BE2C (cell line): Measurements from ENCODE around the gene TRIM17.

Experiments used
- DNase-seq: peaks from one replicate; pipeline ENCODE4 v3.0.0-alpha.2; 2020
- H3K27me3 ChIP-seq: fragments of 250-450 bp; sonication (Bioruptor Pico); 2 replicates; pipeline ENCODE4 v1.5.1; 2020; ENCODE audit warnings: mild to moderate bottlenecking
- H3K36me3 ChIP-seq: fragments of 250-450 bp; sonication (Bioruptor Pico); 2 replicates; pipeline ENCODE4 v1.5.1; 2020; ENCODE audit warnings: mild to moderate bottlenecking
- H3K4me1 ChIP-seq: fragments of 250-450 bp; sonication (Bioruptor Pico); 2 replicates; pipeline ENCODE4 v1.5.1; 2020
- H3K4me3 ChIP-seq: 2 replicates; pipeline ENCODE4 v1.5.1; 2011; ENCODE audit warnings: low read depth, low read length
- H3K9me3 ChIP-seq: fragments of 250-450 bp; sonication (Bioruptor Pico); 2 replicates; pipeline ENCODE4 v1.5.1; 2020
- CTCF ChIP-seq: IDR thresholded peaks from 2 replicates; pipeline ENCODE4 v1.5.1; 2012; ENCODE audit warnings: mild to moderate bottlenecking, low read depth, low read length

The TRIM17 gene

DNA sequence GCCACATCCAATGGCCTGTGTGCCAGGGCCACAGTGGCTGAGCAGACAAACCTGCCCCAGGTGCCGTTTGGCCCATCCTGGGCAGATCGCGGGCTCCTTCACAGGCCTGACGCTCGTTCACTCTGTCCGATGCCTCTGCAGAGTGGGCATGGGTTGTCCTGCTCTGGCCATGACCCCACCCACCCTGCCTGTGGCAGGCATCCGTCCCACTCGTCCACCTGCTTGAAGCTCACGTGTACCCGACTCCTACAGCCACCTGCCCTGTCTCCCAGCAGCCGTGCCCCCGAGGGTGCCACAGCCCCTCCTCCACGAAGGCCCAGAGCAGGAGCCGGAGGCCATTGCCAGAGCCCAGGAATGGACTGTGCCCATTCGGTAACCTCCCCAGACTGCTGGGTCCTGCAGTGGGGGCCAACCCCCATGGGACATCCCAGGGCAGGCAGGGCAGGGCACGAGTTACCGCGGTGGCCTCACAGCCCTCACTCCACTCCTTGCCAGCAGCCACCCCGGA is 51.9 kb downstream of the TRIM17 start:
- Histone ChIP-seq H3K27me3 (no peaks in the 10 kb centered on the region), H3K4me1 (no peaks in the 10 kb centered on the region), H3K9me3 (no peaks in the 10 kb centered on the region), H3K36me3 (no peaks in the 10 kb centered on the region), H3K4me3 (no peak overlapping the region)
- TF ChIP-seq CTCF: no peak
- DNase-seq: peak; percentile 5

DNA sequence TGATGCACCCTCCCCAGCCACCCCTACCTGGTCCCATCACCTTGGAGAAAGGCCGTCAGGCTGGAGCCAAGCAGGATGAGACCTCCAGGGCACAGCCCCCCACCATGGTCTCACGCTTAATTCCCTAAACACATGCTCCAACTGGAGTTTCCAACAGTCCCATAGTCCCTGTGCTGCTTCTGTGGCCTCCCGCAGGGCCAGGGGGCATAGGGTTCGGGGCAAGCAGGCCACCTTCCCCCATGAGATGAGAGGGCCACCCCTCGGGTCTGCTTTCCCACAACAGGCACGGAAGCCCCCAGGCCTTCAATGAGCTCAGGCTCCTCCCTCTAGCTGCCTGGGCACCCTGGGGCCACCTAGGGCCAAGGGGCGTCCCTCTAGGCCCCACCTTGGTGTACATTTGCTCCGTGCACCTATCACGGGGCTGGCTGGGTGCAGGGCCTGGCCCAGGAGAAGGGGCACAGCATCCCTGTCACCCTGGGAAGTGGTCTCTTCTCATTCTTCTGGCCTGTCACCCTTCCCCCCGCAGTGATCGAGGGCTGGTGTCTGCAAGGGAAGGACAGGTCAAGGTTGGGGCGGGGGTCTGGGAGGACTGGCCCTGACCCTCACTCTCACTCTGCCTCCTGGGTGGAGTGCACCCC is 52.5 kb downstream of the TRIM17 start:
- no peak for TF ChIP-seq CTCF
- no peaks in the 10 kb centered on the region for H3K27me3 ChIP-seq
- DNase-seq: peak; percentile 1
- no peaks in the 10 kb centered on the region for H3K9me3 ChIP-seq
- H3K4me3 ChIP-seq: no peak overlapping the region
- no peaks in the 10 kb centered on the region for H3K36me3 ChIP-seq
- H3K4me1 ChIP-seq: no peaks in the 10 kb centered on the region

- H3K4me1 ChIP-seq: no peaks in the 10 kb centered on the region
- TF ChIP-seq CTCF: no peak
- H3K9me3 ChIP-seq: no peaks in the 10 kb centered on the region
- H3K36me3 ChIP-seq: no peaks in the 10 kb centered on the region
- H3K27me3 ChIP-seq: no peaks in the 10 kb centered on the region
- peak; percentile 3 for DNase-seq
- no peak overlapping the region for H3K4me3 ChIP-seq
Measured at GRCh38 chr1:228363686-228364067, 53.0 kb downstream of the TRIM17 start.

DNA sequence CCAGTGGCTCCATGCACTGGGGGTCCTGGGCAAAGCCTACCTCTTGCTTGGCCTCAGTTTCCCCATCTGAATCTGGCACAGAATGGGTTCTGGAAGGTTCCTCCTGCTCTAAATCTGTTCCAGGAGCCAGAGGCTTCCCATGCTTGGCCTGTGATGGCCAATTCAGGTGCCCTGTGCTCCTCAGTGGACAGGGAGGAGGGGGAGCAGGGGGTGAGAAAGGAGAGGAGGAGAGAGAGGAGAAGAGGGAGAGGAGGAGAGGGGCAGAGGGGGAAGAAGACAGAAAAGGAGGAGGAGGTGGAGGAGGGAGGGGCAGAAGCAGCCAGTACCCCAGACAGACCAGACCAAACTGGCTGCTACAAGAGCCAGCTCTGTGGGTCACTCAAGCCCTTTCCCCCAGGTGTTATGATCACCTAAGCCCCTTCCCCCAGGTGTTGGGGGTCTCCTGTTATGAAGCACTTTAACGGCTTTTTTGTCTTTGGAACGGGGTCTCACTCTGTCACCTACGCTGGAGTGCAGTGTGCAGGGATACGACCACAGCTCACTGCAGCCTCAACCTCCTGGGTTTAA is 53.7 kb downstream of the TRIM17 start:
- Histone ChIP-seq H3K4me3 (no peak overlapping the region), H3K4me1 (no peaks in the 10 kb centered on the region), H3K27me3 (no peaks in the 10 kb centered on the region), H3K36me3 (no peaks in the 10 kb centered on the region), H3K9me3 (no peaks in the 10 kb centered on the region)
- DNase-seq: no peak
- no peak for TF ChIP-seq CTCF

DNA sequence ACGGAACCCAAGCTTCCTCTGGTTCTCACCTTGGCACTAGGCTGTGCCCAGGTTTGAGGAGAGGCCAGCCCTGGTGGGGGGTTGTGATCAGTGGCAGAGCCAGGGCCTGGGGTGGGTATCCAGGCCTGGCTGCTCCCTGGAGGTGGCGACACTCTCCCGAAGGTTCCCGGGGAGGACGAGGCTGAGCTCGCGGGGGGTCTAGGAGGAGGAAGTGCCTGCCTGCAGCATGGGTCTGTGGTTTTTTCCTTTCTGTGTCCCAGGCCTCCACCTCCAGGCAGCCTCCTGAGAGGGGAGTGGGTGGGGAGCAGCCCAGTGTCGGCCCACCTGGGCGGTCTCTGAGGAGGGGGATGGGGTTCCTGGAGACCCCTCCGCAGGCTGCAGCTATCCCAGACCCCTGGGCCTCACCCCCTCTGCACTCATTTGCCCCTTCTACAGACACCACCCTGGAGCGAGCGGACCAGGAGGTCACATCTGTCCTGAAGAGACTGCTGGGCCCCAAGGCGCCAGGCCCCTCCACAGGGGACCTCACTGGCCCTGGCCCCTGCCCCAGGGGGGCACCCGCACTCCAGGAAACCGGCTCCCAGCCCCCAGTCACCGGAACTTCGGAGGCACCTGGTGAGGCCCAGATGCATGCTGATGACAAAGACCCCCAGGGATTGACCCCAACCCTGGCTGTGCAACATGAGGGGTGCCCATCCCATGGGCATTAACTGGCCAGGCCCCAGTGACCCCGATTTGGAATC is 54.3 kb downstream of the TRIM17 start:
- peak; percentile 3 for DNase-seq
- H3K9me3 ChIP-seq: no peaks in the 10 kb centered on the region

More for the DNA sequence above, 54.3 kb downstream of the TRIM17 start:
- TF ChIP-seq CTCF: no peak
- Histone ChIP-seq H3K27me3 (no peaks in the 10 kb centered on the region), H3K4me1 (no peaks in the 10 kb centered on the region), H3K4me3 (no peak overlapping the region), H3K36me3 (no peaks in the 10 kb centered on the region)
